Pancreas (tissue), 10 donors: ENCODE results near the gene GPR52. TPM values are rescaled to one million over a fixed set of nuclear protein-coding genes. Genes with fewer than 3 reads are reported as not detected.
"Not testable (repeated sequence)": the region's sequence is repeated elsewhere in the genome, so short reads cannot be mapped to it uniquely, and the experiment has no call there.

Experiments used
- ATAC-seq, 4 donors: fragments of 200-7000 bp; cut with Tn5 transposase; one replicate each; pipeline versions ENCODE4 v1.8.0 to v1.9.1; 2020; ENCODE audit warnings: mild to moderate bottlenecking in 4 of 4, moderate library complexity in 4 of 4
- DNase-seq, 6 donors: peaks; one replicate each; pipeline ENCODE4 v3.0.0-alpha.2; 2020
- FAIRE-seq: peaks from 2 replicates; lab custom pipeline; 2012; peaks lifted over from hg19 to GRCh38; lab: Jason Lieb, UNC
- H3K27ac ChIP-seq, 4 donors: fragments of 200-600 bp; sonication (generic); 1 replicate in 3 of 4; 2 replicates in 1 of 4; pipeline versions ENCODE4 v1.5.0 to v1.8.0; 2020
- H3K27me3 ChIP-seq, 4 donors: fragments of 200-600 bp; one replicate each; pipeline ENCODE4 v1.8.0; 2021
- H3K36me3 ChIP-seq, 3 donors: fragments of 200-600 bp; sonication (generic) in 1 of 3; one replicate each; pipeline versions ENCODE4 v1.5.0 to v1.8.0; 2020 to 2021
- H3K4me1 ChIP-seq, 3 donors: fragments of 200-600 bp; one replicate each; pipeline ENCODE4 v1.8.0; 2021
- H3K4me3 ChIP-seq, 4 donors: fragments of 200-600 bp; sonication (generic) in 2 of 4; one replicate each; pipeline versions ENCODE4 v1.5.0 to v1.8.0; 2020 to 2021
- H3K9me3 ChIP-seq, 4 donors: fragments of 200-600 bp; one replicate each; pipeline ENCODE4 v1.8.0; 2021
- WGBS, 2 donors: extraction: QIAGEN DNeasy Blood & Tissue Kit; methylation state at CpG; one replicate each; pipeline ENCODE4 v1.1.7; 2013; 5-methylcytosine and 5-hydroxymethylcytosine counted together
- intact Hi-C, 3 donors: fragments of 100-400 bp; cut with DNase I; formaldehyde crosslinking; loops; one replicate each; pipeline versions ENCODE4 v1.11.1 to v1.14.2; 2022
- polyA plus RNA-seq, 2 donors: library from polyadenylated mRNA; stranded (reverse); fragments of 200-250 nt; gene quantifications; one replicate each; pipeline ENCODE4 v1.2.3, GENCODE V29; 2013
- total RNA-seq, 6 donors: library from RNA; stranded (reverse); fragmentation: NEBNext Ultra II Directional in 4 of 6; extraction: Animal tissue kit (Norgen Biotek cat#: 25700) in 4 of 6; gene quantifications; one replicate each; pipeline versions ENCODE4 v1.2.1 to v1.2.4, GENCODE V29; 2021 to 2023
- TF ChIP-seq, protein P1 (sequence below), 4 donors: fragments of 200-600 bp; sonication (generic) in 3 of 4; IDR thresholded peaks; one replicate each; pipeline versions ENCODE4 v1.5.0 to v1.8.0; 2021; ENCODE audit warnings: antibody characterized with exemption in 4 of 4
- donor health status: healthy with polysubstance abuse.
- donor health status: DM: no; HTN: no; CAD: no; lungs with moderate emphysema.
- donor health status: DM: no; HTN: no; CAD: no.
- donor health status: control.
- donor health status: control.
- donor health status: Bipolar disorder and iron deficiency.
- donor health status: DM: yes; HTN: yes; CAD: no.
- donor health status: DM: no; HTN: no; CAD: no.
- donor health status: DM: no; HTN: no; CAD: no.
- donor health status: DM: yes; HTN: yes; CAD: no.

Gene GPR52
- total and polyA plus RNA-seq, 8 donors, result 0.15 to 0.94 (median 0.69) TPM; not detected in 1

DNA sequence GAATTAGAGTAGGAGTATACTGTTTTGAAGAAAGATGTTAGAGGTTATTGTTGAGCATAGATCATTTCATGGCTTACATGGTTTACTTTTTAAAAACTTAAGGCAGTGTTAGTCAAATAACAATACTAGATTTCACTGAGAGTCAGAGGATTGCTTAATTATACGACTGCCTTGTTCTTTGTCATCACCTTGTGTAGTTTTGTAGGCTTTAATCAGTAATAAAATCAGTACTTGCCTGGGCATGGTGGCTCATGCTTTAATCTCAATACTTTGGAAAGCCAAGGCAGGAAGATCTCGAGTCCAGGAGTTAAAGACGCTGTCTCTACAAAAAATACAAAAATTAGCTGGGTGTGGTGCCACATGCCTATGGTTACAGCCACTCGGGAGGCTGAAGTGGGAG lies 41.3 kb upstream of the GPR52 start:
- H3K4me3 ChIP-seq, result no peak overlapping the region
- H3K4me1 ChIP-seq, result peaks cover 0 to 11% (median 0%) of the 10 kb centered on the region in 3 donors
- no peak overlapping the region for H3K27ac ChIP-seq
- 91 to 97% methylated on average over 4 of the region's 4 CpGs for WGBS, 2 donors
- TF ChIP-seq, protein P1, sequence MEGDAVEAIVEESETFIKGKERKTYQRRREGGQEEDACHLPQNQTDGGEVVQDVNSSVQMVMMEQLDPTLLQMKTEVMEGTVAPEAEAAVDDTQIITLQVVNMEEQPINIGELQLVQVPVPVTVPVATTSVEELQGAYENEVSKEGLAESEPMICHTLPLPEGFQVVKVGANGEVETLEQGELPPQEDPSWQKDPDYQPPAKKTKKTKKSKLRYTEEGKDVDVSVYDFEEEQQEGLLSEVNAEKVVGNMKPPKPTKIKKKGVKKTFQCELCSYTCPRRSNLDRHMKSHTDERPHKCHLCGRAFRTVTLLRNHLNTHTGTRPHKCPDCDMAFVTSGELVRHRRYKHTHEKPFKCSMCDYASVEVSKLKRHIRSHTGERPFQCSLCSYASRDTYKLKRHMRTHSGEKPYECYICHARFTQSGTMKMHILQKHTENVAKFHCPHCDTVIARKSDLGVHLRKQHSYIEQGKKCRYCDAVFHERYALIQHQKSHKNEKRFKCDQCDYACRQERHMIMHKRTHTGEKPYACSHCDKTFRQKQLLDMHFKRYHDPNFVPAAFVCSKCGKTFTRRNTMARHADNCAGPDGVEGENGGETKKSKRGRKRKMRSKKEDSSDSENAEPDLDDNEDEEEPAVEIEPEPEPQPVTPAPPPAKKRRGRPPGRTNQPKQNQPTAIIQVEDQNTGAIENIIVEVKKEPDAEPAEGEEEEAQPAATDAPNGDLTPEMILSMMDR (IDR thresholded peaks at IDR 0.05), result no peak
- DNase-seq, result no peak
- ATAC-seq, result no peak
- no peaks in the 10 kb centered on the region for H3K27me3 ChIP-seq
- no peak for FAIRE-seq
- intact Hi-C loops, result no loop called here
- no peaks in the 10 kb centered on the region for H3K36me3 ChIP-seq
- H3K9me3 ChIP-seq, result no peaks in the 10 kb centered on the region

DNA sequence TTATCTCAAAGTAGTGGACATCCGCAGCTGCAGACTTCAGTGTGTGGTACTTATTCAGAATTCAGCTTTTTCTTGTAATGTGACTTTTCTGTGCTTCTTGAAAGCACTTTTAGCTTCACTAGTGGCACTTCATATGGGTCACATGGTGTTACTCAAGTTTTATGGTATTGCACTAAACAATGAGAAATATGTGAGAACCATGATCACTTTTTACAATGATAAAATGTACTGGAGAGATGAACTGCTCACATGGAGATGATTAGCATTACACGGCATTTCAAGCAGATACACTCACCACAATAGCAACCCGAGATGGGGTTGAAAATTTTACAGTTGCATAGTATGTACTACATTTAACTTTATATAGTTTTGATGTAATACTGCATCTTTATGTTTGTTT lies 40.1 kb upstream of the GPR52 start:
- H3K4me1 ChIP-seq, result peaks cover 0 to 11% (median 0%) of the 10 kb centered on the region in 3 donors
- H3K27me3 ChIP-seq, result no peaks in the 10 kb centered on the region
- H3K27ac ChIP-seq, result no peak overlapping the region
- no peak overlapping the region for H3K4me3 ChIP-seq
- no peak for DNase-seq
- ATAC-seq, result no peak
- 93 to 96% methylated on average over 3 of the region's 3 CpGs for WGBS, 2 donors
- TF ChIP-seq, protein P1 (IDR thresholded peaks at IDR 0.05), result no peak
- no peaks in the 10 kb centered on the region for H3K9me3 ChIP-seq
- H3K36me3 ChIP-seq, result no peaks in the 10 kb centered on the region
- FAIRE-seq, result no peak
- intact Hi-C loops, result no loop called here

DNA sequence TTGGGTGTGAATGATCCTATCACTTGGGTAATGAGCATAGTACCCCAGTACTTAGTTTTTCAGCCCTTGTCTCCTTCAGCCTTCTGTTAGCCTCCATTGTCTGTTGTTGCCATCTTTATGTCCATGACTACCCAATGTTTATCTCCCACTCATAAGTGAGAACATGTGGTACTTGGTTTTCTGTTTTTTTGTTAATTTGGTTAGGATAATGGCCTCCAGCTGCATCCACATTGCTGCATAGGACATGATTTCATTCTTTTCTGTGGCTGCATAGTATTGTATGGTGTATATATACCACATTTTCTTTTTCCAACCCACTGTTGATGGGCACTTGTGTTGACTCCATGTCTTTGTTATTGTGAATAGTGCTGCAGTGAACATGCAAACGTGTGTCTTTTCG lies 39.6 kb upstream of the GPR52 start:
- DNase-seq (no peak), FAIRE-seq (no peak), ATAC-seq (no peak)
- Histone ChIP-seq H3K9me3 (no peaks in the 10 kb centered on the region), H3K4me1 (peaks cover 0 to 11% (median 0%) of the 10 kb centered on the region in 3 donors), H3K36me3 (no peaks in the 10 kb centered on the region), H3K27me3 (no peaks in the 10 kb centered on the region), H3K27ac (no peak overlapping the region), H3K4me3 (no peak overlapping the region)
- WGBS, 2 donors, result 64 to 65% methylated on average over 2 of the region's 2 CpGs
- TF ChIP-seq, protein P1 (IDR thresholded peaks at IDR 0.05), result no peak
- intact Hi-C loops, result no loop called here

DNA sequence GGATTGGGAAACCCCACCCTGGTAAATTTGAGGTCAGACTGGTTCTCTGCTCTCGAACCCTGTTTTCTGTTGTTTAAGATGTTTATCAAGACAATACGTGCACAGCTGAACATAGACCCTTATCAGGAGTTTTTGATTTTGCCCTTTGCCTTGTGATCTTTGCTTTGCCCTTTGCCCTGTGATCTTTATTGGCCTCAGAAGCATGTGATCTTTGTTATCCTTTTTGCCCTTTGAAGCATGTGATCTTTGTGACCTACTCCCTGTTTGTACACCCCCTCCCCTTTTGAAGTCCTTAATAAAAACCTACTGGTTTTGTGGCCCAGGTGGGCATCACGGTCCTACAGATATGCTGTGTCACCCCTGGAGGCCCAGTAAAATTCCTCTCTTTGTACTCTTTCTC lies 38.0 kb upstream of the GPR52 start:
- H3K36me3 ChIP-seq, H3K27me3 ChIP-seq, DNase-seq, H3K27ac ChIP-seq, intact Hi-C loops, ATAC-seq, H3K9me3 ChIP-seq, H3K4me1 ChIP-seq, H3K4me3 ChIP-seq, FAIRE-seq: not testable (repeated sequence)
- 82 to 85% methylated on average over 2 to 3 of the region's 3 CpGs for WGBS, 2 donors

DNA sequence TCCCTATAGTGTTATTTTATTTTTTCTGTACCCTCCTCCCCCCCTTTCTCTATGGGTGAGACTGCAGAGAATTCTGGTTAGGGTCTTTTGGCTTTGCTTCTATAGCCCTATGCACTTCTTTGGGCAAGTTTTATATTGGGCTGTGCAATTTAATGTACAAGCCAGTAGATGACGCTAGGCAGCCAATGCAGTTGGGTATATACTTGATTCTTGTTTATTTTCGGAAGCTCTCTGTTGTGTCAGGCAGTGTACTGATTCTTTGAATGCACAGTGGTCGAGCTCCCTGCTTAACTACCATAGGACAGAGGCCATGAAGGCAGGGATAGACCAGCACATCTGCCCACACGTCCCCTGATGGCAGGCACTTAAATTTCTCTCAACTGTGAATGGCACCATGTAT lies 34.1 kb upstream of the GPR52 start:
- TF ChIP-seq, protein P1 (IDR thresholded peaks at IDR 0.05), result no peak
- FAIRE-seq (no peak), ATAC-seq (no peak), DNase-seq (no peak)
- H3K36me3 ChIP-seq, result no peaks in the 10 kb centered on the region
- H3K27ac ChIP-seq, result no peak overlapping the region
- no peaks in the 10 kb centered on the region for H3K9me3 ChIP-seq
- no peaks in the 10 kb centered on the region for H3K4me1 ChIP-seq
- H3K27me3 ChIP-seq, result no peaks in the 10 kb centered on the region
- WGBS, 2 donors, result 75 to 83% methylated on average over 4 of the region's 4 CpGs
- intact Hi-C loops, result no loop called here
- no peak overlapping the region for H3K4me3 ChIP-seq
